GM12878 (cell line): ENCODE results near the gene PERCC1. TPM values are rescaled to one million over a fixed set of nuclear protein-coding genes. Genes with fewer than 3 reads are reported as not detected.

Experiments
- ATAC-seq: fragments of 200-7000 bp; cut with Tn5 transposase; 3 replicates; pipeline ENCODE4 v1.9.1; 2020; ENCODE audit warnings: mild to moderate bottlenecking, moderate library complexity
- BruUV-seq: library from RNA; stranded (reverse); fragments of 400-500 nt; replicated peaks from 2 replicates; lab custom pipeline; 2021; lab: Mats Ljungman, UMichigan
- CTCF ChIA-PET: fragments of 300-600 bp; sonication (Branson Sonifier 250); formaldehyde crosslinking; extraction: SDS; loops from one replicate; lab custom pipeline; 2021; ENCODE audit warnings: inconsistent platforms; lab: Yijun Ruan, JAX
- POLR2A ChIA-PET: fragments of 350-600 bp; formaldehyde crosslinking; extraction: SDS; loops from one replicate; lab custom pipeline; 2021; ENCODE audit warnings: inconsistent platforms; lab: Charles Lee
- RAD21 ChIA-PET: fragments of 300-600 bp; sonication (Branson Sonifier 250); formaldehyde crosslinking; loops from one replicate; lab custom pipeline; 2023; ENCODE audit warnings: antibody characterized with exemption; ENCODE audit not compliant: unreplicated experiment; lab: Charles Lee
- SMC1A ChIA-PET: fragments of 300-600 bp; sonication (Branson Sonifier 250); formaldehyde crosslinking; loops from one replicate; lab custom pipeline; 2023; ENCODE audit not compliant: unreplicated experiment, uncharacterized antibody; lab: Charles Lee
- DNase-seq: peaks from one replicate; pipeline ENCODE4 v3.0.0-alpha.2; 2011; ENCODE audit warnings: low read depth, low spot score
- FAIRE-seq: peaks from 3 replicates; lab custom pipeline; 2011; peaks lifted over from hg19 to GRCh38; lab: Jason Lieb, UNC
- H2AFZ ChIP-seq: 2 replicates; pipeline ENCODE4 v1.6.0; 2011; ENCODE audit warnings: low read depth, low read length, control low read depth; ENCODE audit not compliant: control insufficient read depth
- H3K27ac ChIP-seq: 2 replicates; pipeline ENCODE4 v1.5.1; 2011; ENCODE audit warnings: control low read depth; ENCODE audit not compliant: control insufficient read depth, insufficient read depth
- H3K27me3 ChIP-seq, 2 experiments: replicated peaks in 1 of 2; 2 replicates each; pipeline versions ENCODE4 v1.6.0 to v1.6.1; 2011; ENCODE audit warnings: low read length in 1 of 2; ENCODE audit not compliant: control insufficient read depth in 2 of 2, insufficient read depth in 2 of 2
- H3K36me3 ChIP-seq, 2 experiments: 2 replicates each; pipeline ENCODE4 v1.5.1; 2011; ENCODE audit warnings: low read length in 1 of 2; ENCODE audit not compliant: control insufficient read depth in 2 of 2, insufficient read depth in 2 of 2
- H3K4me1 ChIP-seq: 2 replicates; pipeline ENCODE4 v1.6.1; 2011; ENCODE audit warnings: mild to moderate bottlenecking, low read length, moderate library complexity, mixed read lengths; ENCODE audit not compliant: control insufficient read depth, insufficient read depth
- H3K4me2 ChIP-seq: 2 replicates; pipeline ENCODE4 v1.6.0; 2011; ENCODE audit warnings: control low read depth; ENCODE audit not compliant: control insufficient read depth, insufficient read depth
- H3K4me3 ChIP-seq: fragments of 200-600 bp; sonication (generic); 2 replicates; pipeline ENCODE4 v1.5.1; 2016
- H3K79me2 ChIP-seq: 2 replicates; pipeline ENCODE4 v1.6.0; 2011; ENCODE audit warnings: low read length; ENCODE audit not compliant: control insufficient read depth, insufficient read depth
- H3K9ac ChIP-seq: 2 replicates; pipeline ENCODE4 v1.8.0; 2011; ENCODE audit warnings: low read length, control low read depth, mixed read lengths; ENCODE audit not compliant: control insufficient read depth, insufficient read depth
- H3K9me3 ChIP-seq: replicated peaks from 3 replicates; pipeline ENCODE4 v1.5.1; 2011; ENCODE audit warnings: mild to moderate bottlenecking, low read length; ENCODE audit not compliant: control insufficient read depth, insufficient read depth
- H4K20me1 ChIP-seq: 2 replicates; pipeline ENCODE4 v1.6.0; 2011; ENCODE audit not compliant: control insufficient read depth, insufficient read depth
- CHD2 ChIP-seq: IDR thresholded peaks from 2 replicates; pipeline ENCODE4 v1.6.1; 2011; ENCODE audit warnings: low read depth, low read length, improper control_type of control experiment, borderline replicate concordance
- STAT1 ChIP-seq: fragments of 450-650 bp; conservative IDR thresholded peaks from 2 replicates; pipeline ENCODE4 v1.6.1; 2014; ENCODE audit warnings: antibody characterized with exemption, mild to moderate bottlenecking
- TAF1 ChIP-seq: IDR thresholded peaks from 2 replicates; pipeline ENCODE4 v1.6.1; 2011; ENCODE audit warnings: mild to moderate bottlenecking, low read depth, low read length, borderline replicate concordance
- ZNF207 ChIP-seq: fragments of 450-650 bp; IDR thresholded peaks from 2 replicates; pipeline ENCODE4 v1.6.1; 2014; ENCODE audit warnings: antibody characterized with exemption, mild to moderate bottlenecking, borderline replicate concordance
- ZNF622 ChIP-seq: fragments of 450-650 bp; IDR thresholded peaks from 2 replicates; pipeline ENCODE4 v1.6.1; 2017; ENCODE audit warnings: mild to moderate bottlenecking, inconsistent platforms
- WGBS: methylation state at CpG from one replicate; pipeline ENCODE4 v1.1.6; 2016; ENCODE audit warnings: low lambda C conversion rate; ENCODE audit not compliant: insufficient replicate concordance, insufficient coverage; ENCODE audit errors: missing lambda C conversion rate; 5-methylcytosine and 5-hydroxymethylcytosine counted together
- in situ Hi-C: fragments of 300-500 bp; cut with MboI; formaldehyde crosslinking; loops from 9 replicates; pipeline ENCODE4 v1.14.3; 2018; ENCODE audit warnings: mixed read lengths
- intact Hi-C: fragments of 100-400 bp; cut with micrococcal nuclease; formaldehyde crosslinking; loops from one replicate; pipeline ENCODE4 v1.14.2; 2022; ENCODE audit not compliant: unreplicated experiment
- polyA plus RNA-seq, 11 experiments: library from polyadenylated mRNA; depleted of rRNA in 4 of 11; unstranded in 6 of 11; stranded (reverse) in 5 of 11; fragments of >200 nt; fragmentation: Nextera tagmentation in 4 of 11; fragmentation: Illumina TruSeq in 1 of 11; extraction: Ambion mirVana in 4 of 11; extraction: Trizol in 1 of 11; gene quantifications; 1 replicate in 1 of 11; 2 replicates in 10 of 11; pipeline versions ENCODE4 v1.2.1 to v1.2.3, GENCODE V29; 2011 to 2016; ENCODE audit warnings: inconsistent platforms in 2 of 11, missing spikeins in 2 of 11, low read depth in 1 of 11
- total RNA-seq, 4 experiments: library from RNA; depleted of rRNA in 3 of 4; stranded (reverse); fragments of >200 nt in 3 of 4; fragmentation: Illumina TruSeq in 1 of 4; extraction: Trizol in 1 of 4; gene quantifications; 2 replicates each; pipeline versions ENCODE4 v1.2.1 to v1.2.3, GENCODE V29; 2013 to 2021
- TF ChIP-seq, protein P1 (sequence below): fragments of 450-650 bp; IDR thresholded peaks from 2 replicates; pipeline ENCODE4 v1.6.1; 2017; ENCODE audit warnings: antibody characterized with exemption, mild to moderate bottlenecking, moderate library complexity

The PERCC1 gene
- total and polyA plus RNA-seq, 10 of the 15 experiments (the other 5 are each of a cell fraction or from before 2014, with no cell fraction given) = not detected

GRCh38 chr16:1441391-1441829 is 10.5 kb downstream of the PERCC1 start (continued):
- TF ChIP-seq, protein P1, sequence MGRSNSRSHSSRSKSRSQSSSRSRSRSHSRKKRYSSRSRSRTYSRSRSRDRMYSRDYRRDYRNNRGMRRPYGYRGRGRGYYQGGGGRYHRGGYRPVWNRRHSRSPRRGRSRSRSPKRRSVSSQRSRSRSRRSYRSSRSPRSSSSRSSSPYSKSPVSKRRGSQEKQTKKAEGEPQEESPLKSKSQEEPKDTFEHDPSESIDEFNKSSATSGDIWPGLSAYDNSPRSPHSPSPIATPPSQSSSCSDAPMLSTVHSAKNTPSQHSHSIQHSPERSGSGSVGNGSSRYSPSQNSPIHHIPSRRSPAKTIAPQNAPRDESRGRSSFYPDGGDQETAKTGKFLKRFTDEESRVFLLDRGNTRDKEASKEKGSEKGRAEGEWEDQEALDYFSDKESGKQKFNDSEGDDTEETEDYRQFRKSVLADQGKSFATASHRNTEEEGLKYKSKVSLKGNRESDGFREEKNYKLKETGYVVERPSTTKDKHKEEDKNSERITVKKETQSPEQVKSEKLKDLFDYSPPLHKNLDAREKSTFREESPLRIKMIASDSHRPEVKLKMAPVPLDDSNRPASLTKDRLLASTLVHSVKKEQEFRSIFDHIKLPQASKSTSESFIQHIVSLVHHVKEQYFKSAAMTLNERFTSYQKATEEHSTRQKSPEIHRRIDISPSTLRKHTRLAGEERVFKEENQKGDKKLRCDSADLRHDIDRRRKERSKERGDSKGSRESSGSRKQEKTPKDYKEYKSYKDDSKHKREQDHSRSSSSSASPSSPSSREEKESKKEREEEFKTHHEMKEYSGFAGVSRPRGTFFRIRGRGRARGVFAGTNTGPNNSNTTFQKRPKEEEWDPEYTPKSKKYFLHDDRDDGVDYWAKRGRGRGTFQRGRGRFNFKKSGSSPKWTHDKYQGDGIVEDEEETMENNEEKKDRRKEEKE = no peak
- TF ChIP-seq STAT1 (no peak), ZNF207 (no peak), TAF1 (no peak)

DNA sequence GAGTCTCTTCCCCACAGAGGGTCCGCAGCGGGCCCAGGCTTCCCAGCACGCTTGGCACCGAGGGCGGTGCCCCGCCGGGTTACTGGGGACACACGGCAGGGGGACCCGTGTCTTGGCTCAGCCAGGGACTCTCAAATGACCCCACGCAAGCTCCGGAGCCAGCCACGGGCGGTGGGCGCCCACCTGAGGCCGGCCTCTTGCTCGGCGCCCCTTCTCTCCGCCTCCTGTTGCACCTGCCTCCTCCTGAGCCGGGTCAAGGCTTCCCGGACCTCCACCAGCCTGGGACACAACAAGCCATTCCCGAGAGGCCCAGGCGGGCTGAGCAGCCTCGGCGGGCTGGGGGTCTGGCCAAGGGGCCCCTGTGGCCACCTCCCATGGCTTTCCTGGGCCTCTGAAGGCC is 11.8 kb downstream of the PERCC1 start:
- TF ChIP-seq TAF1 (no peak), CHD2 (no peak), ZNF622 (no peak)
- TF ChIP-seq, all 136 proteins: peak for 0
- BruUV-seq = no TSS peak
- H3K36me3 ChIP-seq = no peaks in the 10 kb centered on the region
- no peak for FAIRE-seq
- H3K27ac ChIP-seq = no peak overlapping the region
- 61% methylated on average over 23 of the region's 24 CpGs for WGBS
- SMC1A ChIA-PET = no interaction called here
- in situ Hi-C loops = no loop called here
- RAD21 ChIA-PET = no interaction called here
- no peak for DNase-seq
- H2AFZ ChIP-seq = no peak overlapping the region
- no peak for ATAC-seq
- no peaks in the 10 kb centered on the region for H3K4me1 ChIP-seq
- CTCF ChIA-PET = no interaction called here
- no peaks in the 10 kb centered on the region for H3K9me3 ChIP-seq
- no peaks in the 10 kb centered on the region for H3K27me3 ChIP-seq
- H3K4me3 ChIP-seq = no peak overlapping the region
- H4K20me1 ChIP-seq = no peaks in the 10 kb centered on the region
- POLR2A ChIA-PET = no interaction called here
- intact Hi-C loops = no loop called here
- no peak overlapping the region for H3K4me2 ChIP-seq
- no peak overlapping the region for H3K9ac ChIP-seq
- no peaks in the 10 kb centered on the region for H3K79me2 ChIP-seq
